HG03457 (cell line): ENCODE measurements around the gene AASDH.

ENCODE experiments used
- ATAC-seq: cut with Tn5 transposase; IDR thresholded peaks from one replicate; pipeline ENCODE4 v1.9.1; 2021; ENCODE audit warnings: moderate number of reproducible peaks; ENCODE audit not compliant: unreplicated experiment

AASDH gene, protein sequence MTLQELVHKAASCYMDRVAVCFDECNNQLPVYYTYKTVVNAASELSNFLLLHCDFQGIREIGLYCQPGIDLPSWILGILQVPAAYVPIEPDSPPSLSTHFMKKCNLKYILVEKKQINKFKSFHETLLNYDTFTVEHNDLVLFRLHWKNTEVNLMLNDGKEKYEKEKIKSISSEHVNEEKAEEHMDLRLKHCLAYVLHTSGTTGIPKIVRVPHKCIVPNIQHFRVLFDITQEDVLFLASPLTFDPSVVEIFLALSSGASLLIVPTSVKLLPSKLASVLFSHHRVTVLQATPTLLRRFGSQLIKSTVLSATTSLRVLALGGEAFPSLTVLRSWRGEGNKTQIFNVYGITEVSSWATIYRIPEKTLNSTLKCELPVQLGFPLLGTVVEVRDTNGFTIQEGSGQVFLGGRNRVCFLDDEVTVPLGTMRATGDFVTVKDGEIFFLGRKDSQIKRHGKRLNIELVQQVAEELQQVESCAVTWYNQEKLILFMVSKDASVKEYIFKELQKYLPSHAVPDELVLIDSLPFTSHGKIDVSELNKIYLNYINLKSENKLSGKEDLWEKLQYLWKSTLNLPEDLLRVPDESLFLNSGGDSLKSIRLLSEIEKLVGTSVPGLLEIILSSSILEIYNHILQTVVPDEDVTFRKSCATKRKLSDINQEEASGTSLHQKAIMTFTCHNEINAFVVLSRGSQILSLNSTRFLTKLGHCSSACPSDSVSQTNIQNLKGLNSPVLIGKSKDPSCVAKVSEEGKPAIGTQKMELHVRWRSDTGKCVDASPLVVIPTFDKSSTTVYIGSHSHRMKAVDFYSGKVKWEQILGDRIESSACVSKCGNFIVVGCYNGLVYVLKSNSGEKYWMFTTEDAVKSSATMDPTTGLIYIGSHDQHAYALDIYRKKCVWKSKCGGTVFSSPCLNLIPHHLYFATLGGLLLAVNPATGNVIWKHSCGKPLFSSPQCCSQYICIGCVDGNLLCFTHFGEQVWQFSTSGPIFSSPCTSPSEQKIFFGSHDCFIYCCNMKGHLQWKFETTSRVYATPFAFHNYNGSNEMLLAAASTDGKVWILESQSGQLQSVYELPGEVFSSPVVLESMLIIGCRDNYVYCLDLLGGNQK

DNA sequence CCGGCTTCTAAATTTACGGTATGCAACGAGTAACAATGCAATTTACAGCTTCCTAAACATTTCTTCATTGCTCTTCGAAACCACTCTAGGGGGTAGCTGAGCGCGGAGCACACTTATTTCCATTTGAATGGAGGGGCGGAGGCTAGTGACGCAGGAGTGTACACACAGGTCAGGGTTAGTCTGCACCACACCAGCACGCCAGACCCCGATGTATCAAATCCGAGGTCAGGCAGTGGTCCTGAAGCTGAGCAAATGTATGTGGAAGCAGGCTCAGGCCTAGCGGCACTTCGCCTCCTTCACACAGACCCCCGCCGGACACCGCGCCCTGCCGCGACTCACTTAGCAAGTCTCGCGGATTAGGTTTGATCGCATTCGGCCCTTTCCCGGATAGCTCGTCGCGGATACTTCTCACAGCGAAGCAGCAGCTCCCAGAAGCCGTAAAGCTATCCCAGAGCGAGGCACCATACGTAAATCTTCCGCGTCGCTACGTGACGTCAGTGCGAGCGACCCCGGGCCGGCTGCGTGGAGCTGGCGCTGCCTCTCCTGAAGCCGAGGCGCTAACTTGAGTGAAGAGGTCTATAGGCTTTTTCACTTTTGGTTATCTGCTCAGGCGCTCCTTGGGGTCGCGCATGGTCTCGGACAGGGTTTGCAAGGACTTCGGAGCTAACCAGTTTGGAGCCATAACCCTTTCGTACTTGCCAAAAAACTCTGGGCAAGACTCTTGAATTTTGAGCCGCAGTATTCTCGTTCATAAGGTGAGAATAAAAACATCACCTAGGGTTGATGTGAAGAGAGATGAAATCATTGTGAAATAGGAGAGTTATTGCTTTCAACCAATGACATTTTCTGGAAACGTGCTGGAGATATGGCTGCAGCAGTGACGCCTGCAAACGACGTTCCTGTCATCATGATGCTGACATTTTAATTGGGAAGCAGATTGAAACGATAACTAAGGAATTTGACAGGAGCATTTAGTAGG is at the start of gene AASDH:
TSS of gene AASDH (minus strand) at position 469 of the 979 bp plus-strand sequence. CDS start 3,192 bp downstream, outside the sequence.
- peak; percentile 91 for ATAC-seq

DNA sequence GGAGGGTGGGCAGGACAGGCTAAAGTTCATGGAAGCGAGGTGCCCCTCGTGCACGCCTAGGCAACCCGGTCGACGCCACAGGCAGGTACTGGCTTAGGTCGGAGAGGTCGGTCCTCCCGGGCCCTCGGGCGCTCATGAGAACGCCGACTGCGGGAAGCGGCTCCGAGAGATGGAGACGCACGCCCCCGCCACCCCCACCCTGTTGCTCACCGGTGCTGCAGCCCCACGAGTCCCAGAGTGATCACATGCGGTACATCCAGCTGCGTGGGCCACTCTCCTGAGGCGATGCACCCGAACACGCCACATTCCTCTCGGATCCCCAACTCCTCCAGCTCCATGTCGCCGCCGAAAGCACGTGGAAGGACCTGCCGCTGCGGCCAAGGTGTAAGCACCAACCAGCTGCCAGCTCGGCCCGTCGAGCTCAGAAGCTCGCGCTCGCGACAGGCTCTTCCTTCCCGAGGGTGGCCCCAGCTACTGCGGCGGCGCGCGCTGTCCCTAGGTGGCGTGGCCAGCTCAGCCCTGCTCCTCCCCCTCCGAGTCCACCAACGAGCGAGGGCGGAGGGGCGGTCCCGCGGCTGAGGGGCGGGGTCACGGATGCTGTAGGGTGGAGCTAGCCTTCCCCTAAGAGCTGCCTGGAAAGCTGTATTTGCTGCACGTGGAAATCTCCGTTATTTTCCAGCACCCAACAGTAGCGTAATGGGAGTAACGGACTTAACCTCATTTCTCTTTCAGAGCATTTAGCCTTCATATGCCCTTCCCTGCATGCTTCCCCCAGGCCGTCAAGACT is 48.0 kb upstream of the AASDH start, which contains the start of gene PPAT:
TSS of gene PPAT (minus strand) at position 476 of the 787 bp plus-strand sequence. CDS start at position 338, 138 bp downstream.
- ATAC-seq, result peak; percentile 67

GRCh38 chr4:56434599-56435139 is 47.4 kb upstream of the AASDH start:
- peak; percentile 12 for ATAC-seq

GRCh38 chr4:56433280-56433679 is 46.0 kb upstream of the AASDH start:
- no peak for ATAC-seq

- ATAC-seq, result no peak
Measured at GRCh38 chr4:56430203-56430602, 42.9 kb upstream of the AASDH start.

GRCh38 chr4:56427179-56427578 is 39.9 kb upstream of the AASDH start:
- no peak for ATAC-seq

DNA sequence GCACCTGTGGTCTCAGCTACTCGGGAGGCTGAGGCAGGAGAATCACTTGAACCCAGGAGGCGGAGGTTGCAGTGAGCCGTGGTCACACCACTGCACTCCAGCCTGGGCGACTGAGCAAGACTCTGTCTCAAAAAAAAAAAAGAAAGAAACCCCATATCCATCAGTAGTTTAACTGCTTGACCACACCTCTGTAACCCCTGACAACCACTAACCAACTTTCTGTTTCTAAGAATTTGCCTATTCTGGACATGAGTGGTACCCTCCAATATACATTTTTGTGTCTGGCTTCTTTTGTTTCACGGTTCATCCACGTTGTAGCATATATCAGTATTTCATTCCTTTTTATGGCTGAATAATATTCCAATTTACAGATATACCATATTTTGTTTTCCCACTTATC is 39.0 kb upstream of the AASDH start:
- ATAC-seq, result no peak

- no peak for ATAC-seq
Measured at GRCh38 chr4:56425518-56425917, 38.2 kb upstream of the AASDH start.

DNA sequence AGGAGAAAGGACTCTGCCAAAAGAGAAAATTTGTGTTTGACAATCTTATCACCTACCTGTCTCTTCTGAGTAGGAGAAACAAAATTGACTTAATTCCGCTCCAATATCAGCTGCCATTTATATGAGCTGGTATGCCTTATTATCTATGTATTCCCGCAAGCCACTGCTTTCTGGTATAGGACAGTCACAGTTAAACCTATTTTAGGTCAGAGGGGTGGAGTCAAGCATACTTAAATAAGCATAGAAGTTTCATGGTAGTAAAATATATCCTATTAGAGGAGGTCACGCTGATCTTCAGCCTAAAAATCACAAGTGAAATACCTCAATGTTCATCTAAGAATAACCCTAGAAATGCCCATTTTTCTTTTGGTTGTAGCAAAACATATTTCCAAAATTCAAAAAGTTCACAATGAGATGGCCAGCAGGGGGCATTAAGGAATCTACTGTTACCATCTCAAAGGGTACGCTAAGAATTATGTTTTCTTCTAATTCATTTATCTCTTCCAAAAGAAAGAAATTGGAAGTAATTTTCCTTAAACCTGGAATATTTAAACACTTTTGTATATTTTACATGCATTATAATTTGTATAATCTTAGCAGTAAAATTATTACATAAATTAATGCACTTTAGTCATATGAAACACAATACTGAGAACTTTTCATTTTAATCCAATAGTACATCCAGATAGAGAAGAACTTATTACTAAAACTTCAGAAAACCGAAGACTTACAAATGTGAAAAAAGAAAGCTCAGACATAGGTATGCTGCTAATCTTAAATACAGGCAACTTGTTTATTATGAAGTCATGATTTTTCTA is 37.6 kb upstream of the AASDH start:
- ATAC-seq, result no peak

- ATAC-seq, result no peak
Measured at GRCh38 chr4:56424176-56424575, 36.9 kb upstream of the AASDH start.

- ATAC-seq, result no peak
Measured at GRCh38 chr4:56417396-56417795, 30.1 kb upstream of the AASDH start.

DNA sequence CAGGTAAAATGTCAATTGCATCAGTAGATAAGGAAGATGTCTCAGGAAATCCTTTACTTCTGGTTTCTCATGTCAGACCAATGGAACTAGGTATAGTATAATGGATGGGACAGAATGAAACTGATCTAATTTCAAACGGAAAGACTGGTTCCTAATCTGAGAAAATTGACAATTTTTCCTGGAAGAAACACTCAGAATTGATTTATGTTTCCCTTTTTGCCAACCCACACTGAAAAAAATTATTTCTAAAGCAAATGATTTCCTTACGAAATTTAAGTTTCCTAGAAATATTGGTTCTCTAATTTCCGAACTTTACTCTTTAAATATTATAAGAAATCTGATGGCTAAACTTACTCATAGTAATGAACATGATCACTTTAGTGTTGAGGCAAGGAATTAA is 29.1 kb upstream of the AASDH start:
- ATAC-seq, result no peak

GRCh38 chr4:56414135-56414670 is 26.9 kb upstream of the AASDH start:
- ATAC-seq, result no peak

DNA sequence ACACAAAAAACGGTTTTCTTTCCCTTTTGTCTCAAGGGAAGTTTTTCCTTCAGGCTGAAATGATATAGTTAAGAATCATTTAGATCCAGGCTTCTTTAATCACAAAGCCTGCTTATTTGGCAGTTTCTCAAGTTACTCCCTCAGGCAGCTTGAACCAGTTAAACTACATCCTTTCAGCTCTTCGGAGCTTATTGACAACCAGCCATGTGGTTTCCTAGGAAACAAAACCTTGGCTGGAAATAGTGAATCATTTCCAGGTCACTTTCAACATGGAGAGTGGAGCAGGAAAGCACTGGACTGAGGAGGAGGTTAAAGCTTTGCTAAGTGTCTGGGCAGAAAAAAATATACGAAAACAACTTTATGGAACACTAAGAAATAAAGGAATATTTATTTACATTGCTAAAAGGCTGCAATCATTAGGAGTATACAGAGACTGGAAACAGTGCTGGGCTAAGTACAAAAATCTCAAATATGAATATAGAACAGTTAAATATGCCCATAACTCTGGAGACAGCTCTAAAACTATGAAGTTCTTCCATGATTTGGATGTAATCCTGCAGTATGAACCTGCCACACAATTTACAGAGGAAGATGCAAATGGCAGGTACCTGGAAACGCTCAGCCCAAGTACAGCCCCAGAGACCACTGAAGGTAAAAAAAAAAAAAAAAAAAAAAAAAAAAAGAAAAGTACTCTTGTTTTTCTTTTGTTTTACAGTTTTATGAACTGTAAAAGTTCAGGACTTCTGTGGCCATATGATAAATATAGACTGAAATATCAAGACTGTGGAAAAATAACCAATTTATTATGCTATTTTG is 23.2 kb upstream of the AASDH start:
- ATAC-seq, result no peak

DNA sequence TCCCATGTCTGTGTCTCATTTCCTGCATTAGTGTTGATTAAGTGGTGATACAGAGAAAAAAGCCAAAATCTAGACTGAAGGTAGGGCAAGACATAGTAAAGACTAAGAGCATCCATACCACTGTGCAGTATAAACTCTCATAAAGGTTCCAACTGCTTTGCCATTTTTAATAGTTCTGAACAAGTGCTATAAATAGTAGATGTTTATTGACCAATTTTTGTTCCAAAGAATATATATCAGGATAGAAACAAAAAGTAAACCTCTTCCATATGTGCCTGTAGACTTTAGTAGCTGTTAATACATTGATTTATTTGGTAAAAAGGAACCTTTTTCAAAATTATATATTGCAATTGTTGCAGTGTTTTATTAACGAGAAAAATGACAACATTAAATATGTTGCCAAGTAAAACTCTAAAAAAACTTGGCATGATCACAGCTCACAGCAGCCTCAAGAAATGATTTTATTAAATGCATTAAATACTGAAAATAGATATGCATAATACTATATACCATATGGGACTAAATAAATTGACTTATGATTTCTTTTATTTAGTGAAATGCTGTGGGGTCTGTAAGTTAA is 22.3 kb upstream of the AASDH start:
- ATAC-seq, result no peak

- no peak for ATAC-seq
Measured at GRCh38 chr4:56408978-56409377, 21.7 kb upstream of the AASDH start.

GRCh38 chr4:56406151-56406550 is 18.9 kb upstream of the AASDH start:
- no peak for ATAC-seq
